Measurements from ENCODE around the gene PNPLA4. TPM values are rescaled to one million over a fixed set of nuclear protein-coding genes. Genes with fewer than 3 reads are reported as not detected.
A peak's percentile ranks its signal among the peaks of the same experiment; 100 is the strongest.

The PNPLA4 gene
- total and polyA plus RNA-seq, 12 donors = 5.5 to 53.8 (median 38.7) TPM

- H3K4me3 ChIP-seq = no peak overlapping the region
- H3K9me3 ChIP-seq (replicated peaks in 1 of 3) = no peaks in the 10 kb centered on the region
- no peaks in the 10 kb centered on the region for H3K4me1 ChIP-seq (replicated peaks in 1 of 2)
- no peaks in the 10 kb centered on the region for H3K27me3 ChIP-seq
- no peaks in the 10 kb centered on the region for H3K36me3 ChIP-seq (replicated peaks in 1 of 2)
- no peak overlapping the region for H3K27ac ChIP-seq
- TF ChIP-seq CTCF (IDR thresholded peaks at IDR 0.05) = no peak
- TF ChIP-seq POLR2A (IDR thresholded peaks at IDR 0.05) = no peak
- intact Hi-C loops (cut with DNase I) = no loop called here
- WGBS, 4 donors = 92 to 96% (median 94%) methylated on average over 5 of the region's 5 CpGs
- no peak for DNase-seq
These were observed 38.2 kb upstream of the PNPLA4 start for GRCh38 chrX:7965436-7965835.

- Histone ChIP-seq H3K4me3 (no peak overlapping the region), H3K4me1 (replicated peaks in 1 of 2) (no peaks in the 10 kb centered on the region), H3K36me3 (replicated peaks in 1 of 2) (no peaks in the 10 kb centered on the region), H3K9me3 (replicated peaks in 1 of 3) (no peaks in the 10 kb centered on the region), H3K27ac (no peak overlapping the region), H3K27me3 (no peaks in the 10 kb centered on the region)
- 68 to 77% (median 73%) methylated on average over 1 of the region's 1 CpG for WGBS, 4 donors
- intact Hi-C loops (cut with DNase I) = no loop called here
- no peak for DNase-seq
- no peak for TF ChIP-seq POLR2A (IDR thresholded peaks at IDR 0.05)
- no peak for TF ChIP-seq CTCF (IDR thresholded peaks at IDR 0.05)
These were observed 33.0 kb upstream of the PNPLA4 start for GRCh38 chrX:7960246-7960645.

- no peaks in the 10 kb centered on the region for H3K27me3 ChIP-seq
- whole genome bisulfite sequencing, 4 donors = 77 to 88% (median 83%) methylated on average over 5 of the region's 5 CpGs
- H3K9me3 ChIP-seq (replicated peaks in 1 of 3) = no peaks in the 10 kb centered on the region
- no peaks in the 10 kb centered on the region for H3K4me1 ChIP-seq (replicated peaks in 1 of 2)
- no peak overlapping the region for H3K27ac ChIP-seq
- TF ChIP-seq POLR2A (IDR thresholded peaks at IDR 0.05) (no peak), CTCF (IDR thresholded peaks at IDR 0.05) (no peak)
- DNase-seq = no peak
- intact Hi-C loops (cut with DNase I) = no loop called here
- H3K4me3 ChIP-seq = no peak overlapping the region
- H3K36me3 ChIP-seq (replicated peaks in 1 of 2) = no peaks in the 10 kb centered on the region
These were observed 26.2 kb upstream of the PNPLA4 start for GRCh38 chrX:7953446-7953845.

GRCh38 chrX:7950865-7951264 is 23.7 kb upstream of the PNPLA4 start:
- Histone ChIP-seq H3K4me3 (no peak overlapping the region), H3K27ac (no peak overlapping the region), H3K4me1 (replicated peaks in 1 of 2) (no peaks in the 10 kb centered on the region), H3K27me3 (no peaks in the 10 kb centered on the region), H3K9me3 (replicated peaks in 1 of 3) (no peaks in the 10 kb centered on the region), H3K36me3 (replicated peaks in 1 of 2) (no peaks in the 10 kb centered on the region)
- 84 to 100% (median 91%) methylated on average over 2 of the region's 2 CpGs for WGBS, 4 donors
- DNase-seq = no peak
- no peak for TF ChIP-seq POLR2A (IDR thresholded peaks at IDR 0.05)
- intact Hi-C loops (cut with DNase I) = no loop called here

- DNase-seq = peak in 4 of 7 donors; percentile 18 to 56 (median 36)
- Histone ChIP-seq H3K4me1 (replicated peaks in 1 of 2) (no peaks in the 10 kb centered on the region), H3K27me3 (no peaks in the 10 kb centered on the region), H3K4me3 (no peak overlapping the region), H3K36me3 (replicated peaks in 1 of 2) (no peaks in the 10 kb centered on the region), H3K27ac (no peak overlapping the region), H3K9me3 (replicated peaks in 1 of 3) (no peaks in the 10 kb centered on the region)
- WGBS, 4 donors = 63 to 76% (median 66%) methylated on average over 3 of the region's 3 CpGs
- TF ChIP-seq CTCF (IDR thresholded peaks at IDR 0.05) (no peak), POLR2A (IDR thresholded peaks at IDR 0.05) (no peak)
- intact Hi-C loops (cut with DNase I) = no loop called here
These were observed 21.3 kb upstream of the PNPLA4 start for GRCh38 chrX:7948483-7948882.
